Activated CD8-positive, alpha-beta T cell treated with anti-CD3 and anti-CD28 coated beads for 36 hours (primary cell): ENCODE results near the gene GCNT2. TPM values are rescaled to one million over a fixed set of nuclear protein-coding genes. Genes with fewer than 3 reads are reported as not detected.

Source experiments
- ATAC-seq: fragments of 200-7000 bp; cut with Tn5 transposase; one replicate; pipeline ENCODE4 v1.10.0; 2021; ENCODE audit warnings: mild to moderate bottlenecking, moderate library complexity
- CTCF ChIA-PET: fragments of 350-600 bp; sonication (Branson Sonifier 250); formaldehyde crosslinking; loops from one replicate; lab custom pipeline; 2021; ENCODE audit warnings: antibody characterized with exemption; lab: Charles Lee
- POLR2A ChIA-PET: fragments of 350-600 bp; sonication (Branson Sonifier 250); formaldehyde crosslinking; loops from one replicate; lab custom pipeline; 2021; ENCODE audit warnings: antibody characterized with exemption; lab: Charles Lee
- DNase-seq: peaks from one replicate; pipeline ENCODE4 v3.0.0-alpha.2; 2020
- H3K27ac Mint-ChIP-seq: one replicate; pipeline ENCODE4 v1.8.0; 2021; ENCODE audit warnings: mild to moderate bottlenecking, mixed read lengths
- H3K27me3 Mint-ChIP-seq: one replicate; pipeline ENCODE4 v1.8.0; 2021; ENCODE audit warnings: mixed read lengths
- H3K36me3 Mint-ChIP-seq: one replicate; pipeline ENCODE4 v1.8.0; 2021; ENCODE audit warnings: low read depth, mixed read lengths
- H3K4me1 Mint-ChIP-seq: one replicate; pipeline ENCODE4 v1.8.0; 2021; ENCODE audit warnings: low read depth, mixed read lengths
- H3K4me3 Mint-ChIP-seq: one replicate; pipeline ENCODE4 v1.8.0; 2021; ENCODE audit warnings: mild to moderate bottlenecking, moderate library complexity, mixed read lengths
- H3K9me3 Mint-ChIP-seq: one replicate; pipeline ENCODE4 v1.8.0; 2021; ENCODE audit warnings: mixed read lengths
- intact Hi-C: fragments of 100-400 bp; cut with micrococcal nuclease; formaldehyde crosslinking; loops from one replicate; pipeline ENCODE4 v1.10.0; 2022
- total RNA-seq, 2 experiments: library from RNA; stranded (reverse); gene quantifications; one replicate each; pipeline ENCODE4 v1.2.3, GENCODE V29; 2021
- TF ChIP-seq, protein P1 (sequence below): fragments of 200-600 bp; IDR thresholded peaks from one replicate; pipeline ENCODE4 v1.8.0; 2022; ENCODE audit warnings: antibody characterized with exemption, mild to moderate bottlenecking

The GCNT2 gene
- total RNA-seq, 2 experiments from 2014 or later: 2.3 to 2.7 TPM

DNA sequence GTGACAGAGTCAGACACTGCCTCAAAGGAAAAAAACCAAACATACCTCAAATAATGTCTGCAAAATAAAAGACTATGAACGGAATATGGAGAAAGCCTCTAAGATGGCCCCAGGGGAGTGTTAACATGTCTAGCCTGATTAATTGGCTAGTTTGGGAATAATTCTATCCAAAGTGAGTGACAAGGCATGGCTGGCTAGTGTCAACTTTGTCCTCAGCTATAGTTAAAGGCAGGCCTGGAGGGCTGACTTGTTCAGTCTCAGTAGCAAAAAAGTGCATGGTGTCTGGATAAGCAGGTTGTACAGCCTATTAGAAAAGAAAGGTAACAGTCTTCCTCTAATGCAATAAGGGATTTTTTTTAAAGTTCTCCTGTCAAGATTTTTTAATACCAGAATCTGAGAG is 32.7 kb downstream of the GCNT2 start:
- Mint-ChIP-seq H3K4me3 (no peak overlapping the region), H3K27me3 (no peaks in the 10 kb centered on the region), H3K9me3 (no peaks in the 10 kb centered on the region), H3K4me1 (no peaks in the 10 kb centered on the region), H3K36me3 (no peaks in the 10 kb centered on the region), H3K27ac (no peak overlapping the region)
- ChIA-PET POLR2A (no interaction called here), CTCF (interaction anchor here (0.9 kb wide), 1 partner anchor 75 kb away, joined by 3 read pairs; no protein-coding TSS in a partner anchor)
- TF ChIP-seq, protein P1, sequence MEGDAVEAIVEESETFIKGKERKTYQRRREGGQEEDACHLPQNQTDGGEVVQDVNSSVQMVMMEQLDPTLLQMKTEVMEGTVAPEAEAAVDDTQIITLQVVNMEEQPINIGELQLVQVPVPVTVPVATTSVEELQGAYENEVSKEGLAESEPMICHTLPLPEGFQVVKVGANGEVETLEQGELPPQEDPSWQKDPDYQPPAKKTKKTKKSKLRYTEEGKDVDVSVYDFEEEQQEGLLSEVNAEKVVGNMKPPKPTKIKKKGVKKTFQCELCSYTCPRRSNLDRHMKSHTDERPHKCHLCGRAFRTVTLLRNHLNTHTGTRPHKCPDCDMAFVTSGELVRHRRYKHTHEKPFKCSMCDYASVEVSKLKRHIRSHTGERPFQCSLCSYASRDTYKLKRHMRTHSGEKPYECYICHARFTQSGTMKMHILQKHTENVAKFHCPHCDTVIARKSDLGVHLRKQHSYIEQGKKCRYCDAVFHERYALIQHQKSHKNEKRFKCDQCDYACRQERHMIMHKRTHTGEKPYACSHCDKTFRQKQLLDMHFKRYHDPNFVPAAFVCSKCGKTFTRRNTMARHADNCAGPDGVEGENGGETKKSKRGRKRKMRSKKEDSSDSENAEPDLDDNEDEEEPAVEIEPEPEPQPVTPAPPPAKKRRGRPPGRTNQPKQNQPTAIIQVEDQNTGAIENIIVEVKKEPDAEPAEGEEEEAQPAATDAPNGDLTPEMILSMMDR: no peak
- intact Hi-C loops: no loop called here
- DNase-seq: no peak
- no peak for ATAC-seq

DNA sequence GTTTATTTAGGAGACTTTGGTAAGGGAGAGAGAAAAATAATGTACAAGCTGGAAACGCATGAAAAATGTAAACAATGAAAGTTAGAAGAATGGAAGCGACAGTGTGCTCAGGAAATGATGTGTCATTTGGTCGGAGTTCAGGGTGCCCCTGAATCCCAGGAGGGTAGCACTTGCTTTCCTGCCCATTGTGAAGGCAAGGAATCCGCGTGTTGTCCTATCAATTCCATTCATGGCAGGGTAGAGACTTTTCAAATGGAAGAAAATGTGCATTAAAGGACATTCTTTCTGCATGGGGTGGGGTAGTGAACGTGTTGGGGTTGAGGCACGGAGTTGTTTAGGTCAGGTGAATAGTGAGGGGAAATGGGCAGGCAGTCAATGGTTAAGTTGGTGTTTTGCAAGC is 33.7 kb downstream of the GCNT2 start:
- no peak overlapping the region for H3K27ac Mint-ChIP-seq
- H3K27me3 Mint-ChIP-seq: no peaks in the 10 kb centered on the region
- ChIA-PET CTCF (interaction anchor here (1.3 kb wide), 1 partner anchor 10 kb away, joined by 4 read pairs; no protein-coding TSS in a partner anchor), POLR2A (no interaction called here)
- DNase-seq: no peak
- no peaks in the 10 kb centered on the region for H3K36me3 Mint-ChIP-seq
- no peak overlapping the region for H3K4me3 Mint-ChIP-seq
- ATAC-seq: no peak
- intact Hi-C loops: no loop called here
- H3K9me3 Mint-ChIP-seq: no peaks in the 10 kb centered on the region
- TF ChIP-seq, protein P1: no peak
- H3K4me1 Mint-ChIP-seq: no peaks in the 10 kb centered on the region

DNA sequence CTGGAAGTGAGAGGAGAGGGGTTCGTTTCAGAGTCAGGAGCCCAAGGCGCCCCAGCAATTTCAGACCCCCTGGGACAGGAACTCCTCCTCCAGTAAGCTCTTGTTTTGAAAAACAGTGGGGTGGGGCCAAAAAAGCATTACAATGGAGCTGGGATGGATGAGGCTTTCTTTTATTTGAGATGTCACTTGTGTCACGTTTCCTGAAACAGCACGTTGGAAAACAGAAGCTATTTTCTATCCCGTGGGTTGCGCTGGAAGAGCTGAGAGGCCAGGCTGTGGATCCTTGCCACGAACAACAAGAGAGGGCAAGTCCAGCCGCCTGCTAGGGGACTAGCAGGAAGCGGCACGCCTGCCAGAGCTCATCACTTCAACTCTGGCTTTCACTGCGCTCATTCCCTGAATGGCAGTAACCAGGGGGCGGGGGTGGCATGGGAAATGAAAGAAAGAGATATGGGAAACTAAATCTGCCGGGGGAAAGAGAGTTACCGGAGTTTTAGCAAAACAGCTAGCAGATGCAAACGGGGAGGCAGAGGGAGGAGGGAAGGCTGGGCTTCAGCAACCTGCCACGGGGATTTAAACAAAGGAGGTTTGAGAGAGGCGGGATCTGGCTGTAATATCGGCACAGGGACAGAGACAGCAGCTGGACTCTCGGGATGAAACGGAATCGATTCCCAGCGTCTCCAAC is 34.6 kb downstream of the GCNT2 start:
- DNase-seq: no peak
- H3K4me3 Mint-ChIP-seq: no peak overlapping the region
- no peaks in the 10 kb centered on the region for H3K27me3 Mint-ChIP-seq
- ChIA-PET CTCF (interaction anchor here (1.3 kb wide), 1 partner anchor 11 kb away, joined by 4 read pairs; no protein-coding TSS in a partner anchor), POLR2A (no interaction called here)
- H3K36me3 Mint-ChIP-seq: no peaks in the 10 kb centered on the region
- intact Hi-C loops: no loop called here
- H3K4me1 Mint-ChIP-seq: no peaks in the 10 kb centered on the region
- H3K27ac Mint-ChIP-seq: no peak overlapping the region
- ATAC-seq: no peak
- TF ChIP-seq, protein P1: no peak
- H3K9me3 Mint-ChIP-seq: no peaks in the 10 kb centered on the region

DNA sequence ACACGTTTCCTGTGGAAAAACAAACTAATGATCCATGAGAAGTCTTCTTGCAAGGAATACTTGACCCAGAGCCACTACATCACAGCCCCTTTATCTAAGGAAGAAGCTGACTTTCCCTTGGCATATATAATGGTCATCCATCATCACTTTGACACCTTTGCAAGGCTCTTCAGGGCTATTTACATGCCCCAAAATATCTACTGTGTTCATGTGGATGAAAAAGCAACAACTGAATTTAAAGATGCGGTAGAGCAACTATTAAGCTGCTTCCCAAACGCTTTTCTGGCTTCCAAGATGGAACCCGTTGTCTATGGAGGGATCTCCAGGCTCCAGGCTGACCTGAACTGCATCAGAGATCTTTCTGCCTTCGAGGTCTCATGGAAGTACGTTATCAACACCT is 35.4 kb downstream of the GCNT2 start:
- ChIA-PET CTCF (no interaction called here), POLR2A (no interaction called here)
- Mint-ChIP-seq H3K27me3 (no peaks in the 10 kb centered on the region), H3K9me3 (no peaks in the 10 kb centered on the region), H3K27ac (no peak overlapping the region), H3K4me1 (no peaks in the 10 kb centered on the region), H3K4me3 (no peak overlapping the region), H3K36me3 (no peaks in the 10 kb centered on the region)
- TF ChIP-seq, protein P1: no peak
- intact Hi-C loops: no loop called here
- DNase-seq (no peak), ATAC-seq (no peak)

DNA sequence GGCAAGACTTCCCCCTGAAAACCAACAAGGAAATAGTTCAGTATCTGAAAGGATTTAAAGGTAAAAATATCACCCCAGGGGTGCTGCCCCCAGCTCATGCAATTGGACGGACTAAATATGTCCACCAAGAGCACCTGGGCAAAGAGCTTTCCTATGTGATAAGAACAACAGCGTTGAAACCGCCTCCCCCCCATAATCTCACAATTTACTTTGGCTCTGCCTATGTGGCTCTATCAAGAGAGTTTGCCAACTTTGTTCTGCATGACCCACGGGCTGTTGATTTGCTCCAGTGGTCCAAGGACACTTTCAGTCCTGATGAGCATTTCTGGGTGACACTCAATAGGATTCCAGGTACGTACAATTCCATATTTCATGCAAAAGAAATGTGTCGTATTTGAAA is 35.8 kb downstream of the GCNT2 start:
- intact Hi-C loops: no loop called here
- CTCF ChIA-PET: no interaction called here

More for the DNA sequence above, 35.8 kb downstream of the GCNT2 start:
- TF ChIP-seq, protein P1: no peak
- no peaks in the 10 kb centered on the region for H3K9me3 Mint-ChIP-seq
- no peaks in the 10 kb centered on the region for H3K36me3 Mint-ChIP-seq
- no peak overlapping the region for H3K4me3 Mint-ChIP-seq
- no peaks in the 10 kb centered on the region for H3K4me1 Mint-ChIP-seq
- DNase-seq (no peak), ATAC-seq (no peak)
- no peak overlapping the region for H3K27ac Mint-ChIP-seq
- no peaks in the 10 kb centered on the region for H3K27me3 Mint-ChIP-seq
- POLR2A ChIA-PET: no interaction called here
